Erythroblast (primary cell): Measurements from ENCODE around the gene LHPP.

ENCODE experiments used
- GATA1 ChIP-seq: IDR thresholded peaks from 2 replicates; pipeline ENCODE4 v1.6.1; 2011; ENCODE audit warnings: low read depth, mild to moderate bottlenecking, control low read depth, low read length, moderate library complexity
- POLR2A ChIP-seq: IDR thresholded peaks from 2 replicates; pipeline ENCODE4 v1.6.1; 2011; ENCODE audit warnings: mild to moderate bottlenecking, low read length

- TF ChIP-seq POLR2A (no peak), GATA1 (no peak)
These were observed 178.0 kb downstream of the LHPP start for GRCh38 chr10:124639646-124640045.
